ENCODE measurements around the gene OSBPL7.

- TF ChIP-seq SIN3A (IDR thresholded peaks at IDR 0.05; ENCODE audit: borderline replicate concordance, insufficient read depth, low read length) (no peak), REST (IDR thresholded peaks at IDR 0.05; ENCODE audit: insufficient read depth in 1 of 2, low read depth in 2 of 2, low read length in 2 of 2) (no peak), POLR2AphosphoS5 (IDR thresholded peaks at IDR 0.05; ENCODE audit: low read depth, low read length) (no peak), TAF1 (IDR thresholded peaks at IDR 0.05; ENCODE audit: borderline replicate concordance, insufficient read depth, low read length) (no peak), FOXP2 (optimal IDR thresholded peaks at IDR 0.05; ENCODE audit: borderline replicate concordance, extremely low read depth, extremely low read length, insufficient read depth) (no peak)
Observed at GRCh38 chr17:47801176-47801765, 20.3 kb downstream of the OSBPL7 start.
